Measurements from ENCODE around the gene CIC. TPM values are rescaled to one million over a fixed set of nuclear protein-coding genes. Genes with fewer than 3 reads are reported as not detected.
A peak's percentile ranks its signal among the peaks of the same experiment; 100 is the strongest.

CIC gene
- total and polyA plus RNA-seq, 2 of the 13 experiments (the other 11 are each of a cell fraction or from before 2014, with no cell fraction given), result 5.9 to 8.0 TPM

GRCh38 chr19:42283188-42284065, 14.4 kb downstream of the CIC start (continued):
- TF ChIP-seq MAZ (IDR thresholded peaks at IDR 0.05; ENCODE audit: borderline replicate concordance, low read depth, low read length) (no peak), MAZ (CRISPR knock-in tag; IDR thresholded peaks at IDR 0.05; ENCODE audit: low read depth) (no peak; the same call in none of the 2 replicates), ZNF589 (CRISPR knock-in tag; conservative IDR thresholded peaks at IDR 0.05) (no peak), ZNF160 (CRISPR knock-in tag; IDR thresholded peaks at IDR 0.05) (no peak), TOPORS (CRISPR knock-in tag; IDR thresholded peaks at IDR 0.05) (no peak), MEIS2 (CRISPR knock-in tag; IDR thresholded peaks at IDR 0.05) (no peak), ZNF639 (CRISPR knock-in tag; conservative IDR thresholded peaks at IDR 0.05) (no peak), TERF1 (CRISPR knock-in tag; IDR thresholded peaks at IDR 0.05) (no peak), ZC3H4 (CRISPR knock-in tag; IDR thresholded peaks at IDR 0.05; ENCODE audit: borderline replicate concordance) (no peak), JUNB (CRISPR knock-in tag; IDR thresholded peaks at IDR 0.05; ENCODE audit: borderline replicate concordance) (no peak), ZNF510 (CRISPR knock-in tag; IDR thresholded peaks at IDR 0.05; ENCODE audit: low read depth) (0 out of 2 replicates have a peak, but pooled peaks have one; percentile 76), PITX1 (CRISPR knock-in tag; IDR thresholded peaks at IDR 0.05) (no peak), TEAD2 (CRISPR knock-in tag; IDR thresholded peaks at IDR 0.05) (no peak), NFIB (CRISPR knock-in tag; IDR thresholded peaks at IDR 0.05; ENCODE audit: borderline replicate concordance) (no peak), PTBP1 (IDR thresholded peaks at IDR 0.05; ENCODE audit: low read depth, low read length, poor library complexity, severe bottlenecking) (no peak), ZNF326 (CRISPR knock-in tag; IDR thresholded peaks at IDR 0.05; ENCODE audit: borderline replicate concordance) (no peak), NCOA5 (CRISPR knock-in tag; IDR thresholded peaks at IDR 0.05) (no peak)
- TF ChIP-seq, protein P1, sequence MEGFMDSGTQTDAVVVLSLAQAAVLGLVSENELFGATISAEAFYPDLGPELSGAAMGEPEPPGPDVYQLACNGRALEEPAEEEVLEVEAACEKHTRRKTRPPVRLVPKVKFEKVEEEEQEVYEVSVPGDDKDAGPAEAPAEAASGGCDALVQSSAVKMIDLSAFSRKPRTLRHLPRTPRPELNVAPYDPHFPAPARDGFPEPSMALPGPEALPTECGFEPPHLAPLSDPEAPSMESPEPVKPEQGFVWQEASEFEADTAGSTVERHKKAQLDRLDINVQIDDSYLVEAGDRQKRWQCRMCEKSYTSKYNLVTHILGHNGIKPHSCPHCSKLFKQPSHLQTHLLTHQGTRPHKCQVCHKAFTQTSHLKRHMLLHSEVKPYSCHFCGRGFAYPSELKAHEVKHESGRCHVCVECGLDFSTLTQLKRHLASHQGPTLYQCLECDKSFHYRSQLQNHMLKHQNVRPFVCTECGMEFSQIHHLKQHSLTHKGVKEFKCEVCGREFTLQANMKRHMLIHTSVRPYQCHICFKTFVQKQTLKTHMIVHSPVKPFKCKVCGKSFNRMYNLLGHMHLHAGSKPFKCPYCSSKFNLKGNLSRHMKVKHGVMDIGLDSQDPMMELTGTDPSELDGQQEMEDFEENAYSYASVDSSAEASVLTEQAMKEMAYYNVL (CRISPR knock-in tag; IDR thresholded peaks at IDR 0.05; ENCODE audit: borderline replicate concordance), result no peak
- TF ChIP-seq, protein P2, sequence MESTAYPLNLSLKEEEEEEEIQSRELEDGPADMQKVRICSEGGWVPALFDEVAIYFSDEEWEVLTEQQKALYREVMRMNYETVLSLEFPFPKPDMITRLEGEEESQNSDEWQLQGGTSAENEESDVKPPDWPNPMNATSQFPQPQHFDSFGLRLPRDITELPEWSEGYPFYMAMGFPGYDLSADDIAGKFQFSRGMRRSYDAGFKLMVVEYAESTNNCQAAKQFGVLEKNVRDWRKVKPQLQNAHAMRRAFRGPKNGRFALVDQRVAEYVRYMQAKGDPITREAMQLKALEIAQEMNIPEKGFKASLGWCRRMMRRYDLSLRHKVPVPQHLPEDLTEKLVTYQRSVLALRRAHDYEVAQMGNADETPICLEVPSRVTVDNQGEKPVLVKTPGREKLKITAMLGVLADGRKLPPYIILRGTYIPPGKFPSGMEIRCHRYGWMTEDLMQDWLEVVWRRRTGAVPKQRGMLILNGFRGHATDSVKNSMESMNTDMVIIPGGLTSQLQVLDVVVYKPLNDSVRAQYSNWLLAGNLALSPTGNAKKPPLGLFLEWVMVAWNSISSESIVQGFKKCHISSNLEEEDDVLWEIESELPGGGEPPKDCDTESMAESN (CRISPR knock-in tag; conservative IDR thresholded peaks at IDR 0.05), result no peak
